HTR-8/SVneo (cell line): ENCODE measurements around the gene UBE2O.

Experiments used
- DNase-seq: peaks from one replicate; pipeline ENCODE4 v3.0.0; 2011; ENCODE audit warnings: low spot score, mixed read lengths; ENCODE audit not compliant: insufficient read length
- FAIRE-seq: peaks from 2 replicates; lab custom pipeline; 2011; peaks lifted over from hg19 to GRCh38; lab: Jason Lieb, UNC

The UBE2O gene

DNA sequence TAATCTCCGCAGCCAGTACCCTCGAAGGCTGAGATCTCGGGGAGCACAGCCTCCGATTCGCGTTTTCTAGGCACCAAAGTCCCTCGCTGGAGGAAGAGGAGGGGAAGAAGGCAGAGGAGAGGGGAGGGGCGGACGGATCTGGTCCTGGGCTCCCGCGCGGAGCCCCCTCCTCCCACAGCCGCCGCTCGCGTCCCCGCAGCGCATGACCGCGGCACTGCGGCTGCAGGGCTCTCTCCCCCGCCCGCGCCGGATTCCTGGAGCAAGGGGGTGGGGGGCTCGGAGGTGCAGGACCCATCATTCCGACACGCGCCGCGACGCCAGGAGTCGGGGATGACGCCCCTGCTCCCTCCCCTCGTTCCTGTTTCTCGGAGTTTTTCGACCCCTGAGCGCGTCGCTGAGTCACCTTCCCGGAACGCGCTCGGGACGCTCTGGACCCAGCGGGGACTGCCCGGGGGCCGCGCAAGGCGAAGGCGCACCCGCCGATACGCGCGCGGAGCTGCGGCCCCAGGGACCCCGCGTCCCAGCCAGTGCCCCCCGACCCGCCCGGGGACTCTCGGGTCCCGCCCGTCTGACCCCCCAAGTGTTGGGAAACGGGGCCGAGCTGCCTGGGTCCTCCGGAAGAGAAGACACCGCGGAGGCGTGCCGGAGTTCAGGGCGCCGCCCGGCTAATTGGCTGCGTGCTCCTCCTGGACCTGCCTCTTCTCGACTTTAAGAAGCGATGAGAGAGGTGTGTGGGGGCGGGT, 70.0 kb downstream of the UBE2O start:
- peak; percentile 69 for FAIRE-seq

DNA sequence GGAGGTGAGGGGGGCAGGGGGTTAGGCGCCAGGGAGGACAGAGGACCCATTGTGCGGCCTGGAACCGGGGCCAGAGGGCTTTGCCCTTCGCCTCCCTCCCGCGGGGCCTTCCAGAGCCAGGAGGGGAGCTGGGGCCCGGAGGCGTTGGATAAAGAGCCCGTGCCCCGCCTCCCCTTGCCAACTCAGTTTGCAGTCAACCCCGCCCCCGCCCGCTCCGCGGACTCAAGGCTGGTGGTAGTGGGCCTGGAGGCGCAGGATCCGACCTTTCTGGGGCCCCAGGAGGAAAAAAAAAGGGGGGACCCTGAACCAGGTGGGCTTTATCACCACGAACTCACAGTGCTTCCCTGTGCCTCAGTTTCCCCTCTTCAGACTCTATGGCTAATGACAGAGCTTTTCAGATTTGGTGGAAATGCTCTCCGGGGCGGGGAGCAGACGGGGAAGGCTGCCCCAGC, 70.6 kb downstream of the UBE2O start:
- FAIRE-seq = no peak

More for the DNA sequence above, 70.0 kb downstream of the UBE2O start:
- DNase-seq = peak; percentile 82

DNA sequence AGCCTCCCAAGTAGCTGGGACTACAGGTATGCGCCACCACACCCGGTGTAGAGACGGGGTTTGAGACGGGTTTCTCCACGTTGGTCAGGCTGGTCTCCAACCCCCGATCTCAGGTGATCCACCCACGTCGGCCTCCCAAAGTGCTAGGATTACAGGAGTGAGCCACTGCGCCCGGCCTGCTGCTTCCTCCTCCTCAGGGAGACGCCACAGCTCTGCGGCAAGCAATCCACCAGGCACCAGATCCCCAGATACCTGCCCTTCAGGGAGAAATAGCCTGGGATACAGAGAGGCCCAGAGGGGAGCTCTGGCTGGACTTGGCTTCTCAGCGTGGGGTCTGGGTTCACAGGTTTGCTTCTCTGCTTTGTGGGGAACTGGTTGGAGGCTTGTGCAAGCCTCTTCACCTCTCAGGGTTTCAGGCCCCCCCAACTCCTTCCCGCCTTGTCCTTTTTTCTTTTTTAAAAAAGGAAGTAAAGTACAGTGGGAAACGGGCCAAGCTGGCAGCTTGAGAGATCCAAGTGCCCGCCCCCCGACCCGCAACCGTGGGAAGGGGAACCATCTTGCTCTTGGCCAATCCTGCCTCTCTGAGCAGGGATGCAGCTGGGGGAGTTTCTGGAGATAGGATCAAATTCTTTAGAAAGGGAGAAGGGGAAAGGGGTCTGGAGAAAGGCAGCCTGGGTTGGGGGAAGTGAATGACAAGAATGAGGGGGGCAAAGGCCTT, 71.2 kb downstream of the UBE2O start:
- DNase-seq (no peak), FAIRE-seq (no peak)

More for the DNA sequence above, 70.6 kb downstream of the UBE2O start:
- peak; percentile 56 for DNase-seq

DNA sequence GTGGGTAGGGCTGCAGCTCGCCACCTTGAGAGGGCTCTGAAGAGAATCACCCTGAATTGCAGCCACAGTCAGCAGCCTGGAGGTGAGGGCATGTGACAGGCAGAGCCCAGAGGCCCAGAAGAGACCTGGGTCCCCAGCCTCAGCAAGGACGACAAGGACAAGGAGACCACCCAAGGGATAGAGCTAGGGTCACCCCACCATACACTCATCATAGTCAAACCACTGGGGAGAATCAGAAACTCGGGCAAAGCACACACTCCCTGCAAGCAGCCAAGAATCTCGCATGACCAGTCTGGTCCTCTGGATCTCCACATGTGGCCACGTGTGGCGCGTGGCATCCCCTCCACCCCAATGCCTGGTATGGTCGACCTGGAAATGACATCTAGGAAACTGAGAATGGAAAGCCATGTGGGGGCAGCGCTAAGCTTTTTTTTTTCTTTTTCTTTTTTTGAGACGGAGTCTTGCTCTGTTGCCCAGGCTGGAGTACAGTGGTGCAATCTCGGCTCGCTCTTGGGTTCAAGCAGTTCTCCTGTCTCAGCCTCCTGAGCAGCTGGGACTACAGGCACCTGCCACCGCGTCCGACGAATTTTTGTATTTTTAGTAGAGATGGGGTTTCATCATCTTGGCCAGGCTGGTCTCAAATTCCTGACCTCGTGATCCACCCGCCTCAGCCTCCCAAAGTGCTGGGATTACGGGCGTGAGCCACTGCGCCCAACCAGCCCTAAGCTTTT, 73.1 kb downstream of the UBE2O start:
- DNase-seq (no peak), FAIRE-seq (no peak)

DNA sequence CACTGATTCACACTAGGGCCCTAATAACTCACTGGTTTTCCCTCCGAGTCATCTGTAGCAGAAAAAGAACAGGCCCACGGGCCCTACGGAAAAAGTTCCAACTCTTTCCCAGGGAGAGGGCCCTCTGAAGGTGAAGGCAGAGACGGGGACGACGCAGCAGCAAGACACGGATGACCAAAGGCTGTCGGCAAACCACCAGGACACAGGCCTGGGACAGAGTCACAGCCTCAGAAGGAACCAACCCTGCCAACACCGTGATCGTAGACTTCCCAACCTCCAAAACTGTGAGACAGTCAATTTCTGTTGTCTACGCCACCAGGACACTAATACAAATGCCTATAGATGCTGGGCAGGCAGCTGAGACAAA, 73.7 kb downstream of the UBE2O start:
- FAIRE-seq = no peak
- DNase-seq = no peak

DNA sequence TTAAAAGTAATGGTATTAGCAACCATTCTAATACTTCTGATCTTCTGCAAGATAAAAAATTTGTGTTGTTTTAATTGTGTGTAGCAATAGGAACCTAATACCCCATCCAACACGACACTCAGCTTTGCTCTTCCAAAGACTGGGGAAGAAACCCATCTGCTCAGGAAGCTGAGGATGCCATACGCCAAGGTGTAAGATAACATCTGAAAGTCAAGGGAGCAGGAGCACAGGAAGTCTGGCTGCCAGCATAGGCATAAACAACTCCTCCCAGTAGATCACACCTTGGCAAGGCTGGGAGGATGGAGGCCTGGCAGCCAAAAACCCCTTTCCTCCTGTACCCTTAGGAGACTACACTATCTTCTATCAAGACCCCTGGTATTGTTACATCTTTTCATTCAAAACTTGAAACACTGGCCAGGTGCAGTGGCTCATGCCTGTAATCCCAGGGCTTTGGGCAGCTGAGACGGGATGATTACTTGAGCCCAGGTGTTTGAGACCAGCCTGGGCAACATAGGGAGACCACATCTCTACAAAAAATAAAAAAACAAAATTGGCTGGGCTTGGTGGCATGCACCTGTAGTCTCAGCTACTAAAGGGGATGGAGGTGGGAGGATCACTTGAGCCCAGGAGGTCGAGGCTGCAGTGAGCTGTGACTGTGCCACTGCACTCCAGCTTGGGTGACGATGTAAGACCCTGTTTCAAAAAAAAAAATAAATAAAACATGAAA, 74.2 kb downstream of the UBE2O start:
- DNase-seq (no peak), FAIRE-seq (no peak)

DNA sequence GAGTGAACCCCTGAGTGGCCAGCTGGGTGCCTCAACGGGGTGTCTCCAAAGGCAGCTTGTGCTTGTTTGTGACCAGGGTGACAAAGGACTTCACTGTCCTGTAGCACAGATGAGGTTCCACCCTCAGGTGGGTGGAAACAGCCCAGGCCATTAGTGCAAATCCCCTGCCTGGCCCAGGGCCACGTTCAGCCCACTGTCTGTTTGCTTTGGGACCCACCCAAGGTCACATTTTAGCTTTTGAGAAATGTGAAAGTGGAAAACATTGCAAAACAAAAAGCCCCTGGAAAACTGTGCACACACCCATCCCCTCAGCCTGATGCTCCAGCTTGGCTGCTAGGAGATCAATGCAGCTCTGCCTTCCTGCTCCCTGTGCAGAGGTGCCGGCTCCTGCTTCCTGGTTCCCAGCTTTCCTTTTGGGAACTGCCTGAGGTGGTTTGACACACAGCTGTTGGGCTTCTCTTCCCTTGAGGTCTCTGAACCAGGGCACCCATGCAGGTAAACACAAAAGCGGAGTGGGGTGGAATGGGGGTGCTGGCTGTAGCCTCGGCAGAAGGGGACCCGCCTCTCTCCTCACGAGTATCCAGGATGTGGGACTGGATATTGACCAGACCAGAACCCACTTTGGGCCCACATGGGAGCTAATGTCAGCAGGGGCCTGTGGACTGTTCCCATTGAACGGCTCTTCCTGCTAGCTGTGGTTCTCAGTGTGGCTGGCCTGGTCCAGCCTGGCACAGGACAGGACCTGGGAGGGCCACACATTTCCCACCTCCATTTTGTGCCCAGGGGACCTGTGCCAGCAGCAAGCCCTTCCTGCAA, 76.4 kb downstream of the UBE2O start:
- DNase-seq (no peak), FAIRE-seq (no peak)

DNA sequence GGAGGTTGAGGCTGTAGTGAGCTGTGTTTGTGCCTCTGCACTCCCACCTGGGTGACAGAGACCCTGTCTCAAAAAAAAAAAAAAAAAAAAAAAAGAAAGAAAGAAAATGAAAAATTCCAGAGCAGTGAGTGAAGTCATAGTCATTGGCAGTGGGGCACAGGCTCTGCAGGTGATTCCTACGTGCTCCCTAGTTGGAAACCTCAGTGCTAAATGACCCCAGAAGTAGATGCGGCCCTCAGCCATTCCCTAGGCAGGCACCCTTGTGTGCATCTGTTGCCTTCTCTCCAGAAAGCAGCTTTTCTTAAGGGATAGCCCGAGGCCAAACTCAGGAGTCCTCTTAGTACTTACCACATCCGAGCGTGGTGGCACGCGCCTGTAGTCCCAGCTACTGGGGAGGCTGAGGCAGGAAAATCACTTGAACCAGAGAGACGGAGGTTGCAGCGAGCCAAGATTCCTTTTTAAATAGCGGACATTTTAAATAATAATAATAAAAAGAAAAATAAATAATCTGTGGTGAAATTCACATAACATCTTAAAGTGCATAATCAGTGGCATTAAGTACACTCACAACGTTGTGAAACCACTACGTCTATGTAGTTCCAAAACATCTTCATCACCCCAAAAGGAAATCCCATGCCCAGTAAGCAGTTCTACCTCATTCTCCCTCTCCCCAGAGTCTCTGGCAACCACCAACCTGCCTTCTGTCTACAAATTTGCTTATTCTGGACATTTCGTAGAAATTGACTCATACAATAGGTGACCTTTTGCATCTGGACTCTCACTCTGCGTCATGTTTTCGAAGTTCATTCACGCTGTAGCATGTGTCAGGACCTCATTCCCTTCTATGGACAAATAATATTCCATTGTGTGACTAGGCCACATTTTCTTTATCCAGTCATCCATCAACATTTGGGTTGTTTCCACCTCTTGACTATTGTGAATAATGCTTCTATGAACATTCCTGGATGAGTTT, 81.0 kb downstream of the UBE2O start:
- FAIRE-seq (peak; percentile 4), DNase-seq (no peak)

DNA sequence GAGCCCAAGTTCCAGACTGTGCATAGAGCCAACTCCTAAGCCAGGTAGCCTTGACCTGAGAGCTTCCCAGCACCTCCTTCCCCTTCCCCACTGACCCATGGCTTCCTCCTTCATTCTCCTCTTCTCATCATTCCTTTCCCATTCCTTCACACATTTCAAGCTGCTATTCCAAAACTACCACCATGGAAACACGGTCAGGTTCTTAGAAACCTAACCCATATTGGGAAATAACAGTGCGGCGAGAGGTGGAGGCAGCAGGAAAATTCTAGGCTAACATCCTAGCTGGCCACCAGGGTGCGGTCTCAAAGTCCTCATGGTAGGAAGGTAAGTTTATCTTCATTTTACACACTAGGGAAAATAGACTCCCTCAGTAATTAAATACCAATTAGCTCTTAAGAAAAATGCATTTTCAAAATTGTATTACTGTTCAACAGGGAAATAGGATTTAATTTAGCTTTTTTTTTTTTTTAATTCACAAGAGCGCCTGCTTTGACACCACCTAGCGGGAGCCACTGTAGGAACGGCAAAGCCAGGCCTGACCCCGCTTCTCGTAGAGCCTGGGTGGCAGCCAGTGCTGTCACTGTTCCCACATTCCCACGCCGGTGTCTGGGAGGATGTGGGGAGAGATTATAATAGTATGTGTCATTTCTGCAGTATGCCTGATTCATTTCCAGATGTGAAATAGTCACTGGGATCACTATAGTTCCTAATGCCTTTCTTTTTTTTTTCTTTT, 82.5 kb downstream of the UBE2O start:
- peak; percentile 28 for FAIRE-seq
- peak; percentile 85 for DNase-seq

DNA sequence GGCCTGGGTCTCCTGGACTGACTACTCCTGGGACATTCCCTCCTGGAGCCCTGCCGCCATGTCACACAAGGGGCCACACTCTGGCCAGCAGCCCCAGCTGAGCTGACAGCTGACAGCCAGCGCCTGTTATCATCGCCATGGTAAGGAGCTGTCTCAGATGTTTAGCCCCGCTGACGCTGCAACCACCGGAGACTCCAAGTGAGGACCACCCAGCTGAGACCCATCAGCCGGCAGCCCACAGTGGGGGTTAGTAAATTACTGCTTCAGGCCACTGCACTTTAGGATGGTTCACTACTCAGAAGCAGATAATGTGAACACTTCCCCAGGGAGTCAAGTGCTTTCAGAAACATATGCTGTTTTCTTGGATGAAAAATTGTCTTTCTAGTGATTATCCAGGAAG, 83.1 kb downstream of the UBE2O start:
- DNase-seq (no peak), FAIRE-seq (no peak)

DNA sequence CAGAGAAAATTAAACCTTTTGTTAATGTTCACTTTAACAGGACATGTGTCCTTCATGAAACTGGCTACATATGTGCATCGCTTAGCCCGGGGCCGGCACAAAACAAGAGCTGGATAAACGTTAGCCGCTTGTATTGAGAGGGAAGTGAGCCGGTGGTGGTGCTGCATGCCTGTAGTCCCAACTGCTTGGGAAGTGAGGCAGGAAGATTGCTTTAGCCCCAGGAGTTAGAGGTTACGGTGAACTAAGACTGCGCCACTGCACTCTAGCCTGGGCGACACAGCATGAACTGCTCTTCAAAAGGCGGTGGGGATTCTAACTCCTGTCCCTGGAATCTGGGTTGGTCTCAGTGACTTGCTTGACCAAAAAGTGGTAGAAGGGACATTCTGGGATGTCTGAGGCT, 83.6 kb downstream of the UBE2O start:
- DNase-seq (no peak), FAIRE-seq (no peak)

DNA sequence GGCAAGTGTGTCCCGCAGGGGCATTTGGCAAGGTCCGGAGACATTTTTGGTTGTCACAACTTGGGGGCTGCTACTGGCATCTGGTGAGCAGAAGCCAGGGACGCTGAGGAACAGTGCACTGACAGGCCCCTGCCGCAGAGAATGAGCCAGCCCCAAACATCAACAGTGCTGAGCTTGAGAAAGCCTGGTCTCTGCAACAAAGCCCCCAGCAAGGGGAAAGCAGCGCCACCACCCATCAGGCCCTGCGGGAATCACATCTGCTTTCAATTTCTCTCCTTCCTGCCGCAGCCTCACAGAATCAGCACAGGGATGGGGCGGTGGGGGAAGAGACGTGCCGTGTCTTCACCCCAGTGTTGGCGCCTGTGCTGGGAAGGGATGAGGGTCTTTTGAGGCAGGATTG, 84.4 kb downstream of the UBE2O start:
- no peak for FAIRE-seq
- DNase-seq = no peak

DNA sequence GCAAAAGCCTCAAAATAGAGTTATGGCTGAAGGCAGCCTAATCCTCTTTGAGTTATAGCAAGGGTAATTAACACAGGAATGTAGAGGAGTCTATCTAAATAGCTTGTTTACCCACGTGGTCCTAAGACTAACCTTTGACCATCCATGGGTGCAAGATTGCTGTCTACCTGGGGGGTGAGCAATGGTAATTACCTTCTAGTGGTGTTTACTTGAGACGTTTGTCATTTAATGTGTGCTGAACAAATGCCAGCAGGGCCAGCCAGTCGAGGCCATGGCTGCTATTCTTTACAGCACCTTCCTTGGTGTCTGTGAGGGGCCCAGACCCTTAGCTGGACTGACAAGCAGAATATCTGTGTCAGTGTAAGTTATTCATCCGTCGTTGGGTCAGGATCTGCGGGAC, 85.3 kb downstream of the UBE2O start:
- no peak for FAIRE-seq
- DNase-seq = no peak

DNA sequence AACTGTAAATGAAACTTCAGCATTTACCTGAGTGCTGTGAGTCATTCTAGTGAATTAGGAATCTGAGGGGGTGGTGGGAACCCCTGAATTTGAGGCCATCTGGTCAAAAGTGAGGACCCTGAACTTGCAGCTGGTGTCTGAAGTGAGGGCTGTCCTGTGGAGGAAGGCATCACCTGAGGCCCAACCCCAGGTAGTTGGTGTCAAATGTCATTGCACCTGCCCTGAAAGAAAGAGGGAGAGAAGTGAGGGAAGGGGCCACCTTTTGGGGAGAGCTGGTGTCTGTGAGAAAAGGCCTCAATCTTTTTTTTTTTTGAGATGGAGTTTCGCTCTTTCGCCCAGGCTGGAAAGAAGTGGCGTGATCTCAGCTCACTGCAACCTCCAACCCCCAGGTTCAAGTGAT, 86.7 kb downstream of the UBE2O start:
- FAIRE-seq = no peak
- DNase-seq = no peak

DNA sequence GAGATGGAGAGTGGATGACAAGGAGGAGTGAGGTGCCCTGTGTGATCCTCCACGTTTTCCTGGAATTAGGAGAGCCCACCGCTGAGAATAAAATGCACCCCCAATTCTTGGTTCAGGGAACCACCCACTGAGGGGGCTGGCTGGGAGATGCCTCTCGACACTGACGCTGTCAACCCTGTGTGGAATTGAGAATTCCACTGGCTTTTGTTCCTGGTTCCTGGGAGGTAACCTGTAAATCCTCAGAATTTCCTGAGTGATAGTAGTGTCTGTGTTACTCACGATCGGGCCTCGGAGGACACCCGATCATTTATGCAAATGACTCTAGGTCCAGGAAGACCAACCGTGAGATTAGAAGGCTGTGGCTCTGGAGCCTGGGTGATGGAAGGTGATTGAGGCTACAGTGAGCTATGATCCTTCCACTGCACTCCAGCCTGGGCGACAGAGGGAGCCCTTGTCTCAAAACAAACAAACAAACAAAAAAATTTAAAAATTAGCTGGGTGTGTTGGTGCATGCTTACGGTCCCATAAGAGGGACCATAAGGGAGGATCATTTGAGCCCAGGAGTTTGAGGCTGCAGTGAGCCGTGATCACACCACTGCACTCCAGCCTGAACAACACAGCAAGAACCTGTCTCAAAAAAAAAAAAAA, 87.6 kb downstream of the UBE2O start:
- no peak for FAIRE-seq

DNA sequence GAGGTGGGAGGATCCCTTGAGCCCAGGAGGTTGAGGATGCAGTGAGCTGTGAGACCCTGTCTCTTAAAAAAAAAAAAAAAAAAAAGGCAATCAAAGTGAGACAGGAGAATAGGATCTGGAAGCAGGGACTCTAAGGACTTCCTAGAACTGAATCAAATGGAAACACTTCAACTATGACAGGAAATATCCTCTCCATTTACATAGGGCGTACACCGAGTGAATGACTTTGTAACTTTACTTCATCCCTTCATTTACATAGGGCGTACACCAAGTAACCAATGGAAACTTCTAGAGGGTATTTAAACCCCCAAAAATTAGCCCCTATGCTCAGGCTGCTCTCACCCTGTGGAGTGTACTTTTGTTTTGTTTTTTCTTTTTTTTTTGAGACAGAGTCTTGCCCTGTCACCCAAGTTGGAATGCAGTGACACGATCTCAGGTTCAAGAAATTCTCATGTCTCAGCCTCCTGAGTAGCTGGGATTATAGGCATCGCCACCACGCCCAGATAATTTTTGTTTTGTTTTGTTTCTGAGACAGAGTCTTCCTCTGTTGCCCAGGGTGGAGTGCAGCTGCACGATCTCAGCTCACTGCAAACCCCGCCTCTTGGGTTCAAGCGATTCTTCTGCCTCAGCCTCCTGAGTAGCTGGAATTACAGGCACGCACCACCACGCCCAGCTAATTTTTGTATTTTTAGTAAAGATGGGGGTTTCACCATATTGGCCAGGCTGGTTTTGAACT, 89.7 kb downstream of the UBE2O start:
- no peak for FAIRE-seq

More for the DNA sequence above, 87.6 kb downstream of the UBE2O start:
- no peak for DNase-seq

DNA sequence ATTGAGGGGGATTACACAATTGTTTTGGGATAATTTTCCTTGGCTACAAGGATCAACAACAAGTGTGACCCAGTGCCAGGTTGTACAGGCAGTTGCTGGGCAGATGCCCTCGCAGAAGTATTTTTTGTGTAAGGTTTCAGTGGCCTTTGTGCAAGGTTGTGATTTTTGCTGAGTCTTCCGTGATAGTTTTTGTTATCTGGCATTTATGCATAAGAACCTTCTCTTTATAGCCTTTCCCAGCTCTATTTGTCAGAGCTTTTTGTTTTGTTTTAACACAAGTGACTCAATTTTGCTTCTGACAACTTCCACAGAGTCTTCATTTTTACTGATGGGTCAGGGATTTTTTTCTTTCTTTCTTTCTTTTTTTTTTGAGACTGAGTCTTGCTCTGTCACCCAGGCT, 92.5 kb downstream of the UBE2O start:
- DNase-seq = no peak
- FAIRE-seq = no peak

More for the DNA sequence above, 89.7 kb downstream of the UBE2O start:
- DNase-seq = no peak
